ENCODE results near the gene ESRRG. TPM values are rescaled to one million over a fixed set of nuclear protein-coding genes. Genes with fewer than 3 reads are reported as not detected.

The ESRRG gene
- total and polyA plus RNA-seq, 12 donors: 3.8 to 49.5 (median 35.9) TPM

DNA sequence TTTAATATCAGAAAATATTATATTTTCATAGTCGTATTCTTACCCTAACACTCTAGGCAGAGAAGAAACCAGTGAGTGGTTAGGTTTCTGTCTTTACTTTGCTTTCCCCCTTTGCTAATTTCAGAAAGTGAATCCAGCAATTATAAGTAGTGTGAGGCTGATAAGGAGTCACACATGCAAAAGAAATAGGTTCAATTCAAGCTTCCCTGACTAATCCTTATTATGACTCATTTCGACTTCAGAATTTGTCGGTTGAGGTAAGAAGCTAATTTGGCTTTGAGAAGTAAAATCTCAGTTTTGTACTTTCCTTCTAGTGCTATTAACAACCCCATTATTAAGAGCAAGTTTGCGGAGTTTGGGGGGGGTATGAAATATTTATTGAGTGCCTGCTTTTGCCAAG lies 22.4 kb downstream of the ESRRG start:
- Histone ChIP-seq H3K27ac (no peak overlapping the region), H3K27me3 (no peaks in the 10 kb centered on the region), H3K9me3 (no peaks in the 10 kb centered on the region), H3K4me1 (peaks cover 0 to 14% (median 0%) of the 10 kb centered on the region in 9 donors), H3K36me3 (no peaks in the 10 kb centered on the region), H3K4me3 (no peak overlapping the region)
- ATAC-seq (no peak), DNase-seq (no peak)
- WGBS, 2 donors: 82% methylated on average over 4 of the region's 4 CpGs
- intact Hi-C loops (cut with DNase I): no loop called here
- TF ChIP-seq, protein P1, sequence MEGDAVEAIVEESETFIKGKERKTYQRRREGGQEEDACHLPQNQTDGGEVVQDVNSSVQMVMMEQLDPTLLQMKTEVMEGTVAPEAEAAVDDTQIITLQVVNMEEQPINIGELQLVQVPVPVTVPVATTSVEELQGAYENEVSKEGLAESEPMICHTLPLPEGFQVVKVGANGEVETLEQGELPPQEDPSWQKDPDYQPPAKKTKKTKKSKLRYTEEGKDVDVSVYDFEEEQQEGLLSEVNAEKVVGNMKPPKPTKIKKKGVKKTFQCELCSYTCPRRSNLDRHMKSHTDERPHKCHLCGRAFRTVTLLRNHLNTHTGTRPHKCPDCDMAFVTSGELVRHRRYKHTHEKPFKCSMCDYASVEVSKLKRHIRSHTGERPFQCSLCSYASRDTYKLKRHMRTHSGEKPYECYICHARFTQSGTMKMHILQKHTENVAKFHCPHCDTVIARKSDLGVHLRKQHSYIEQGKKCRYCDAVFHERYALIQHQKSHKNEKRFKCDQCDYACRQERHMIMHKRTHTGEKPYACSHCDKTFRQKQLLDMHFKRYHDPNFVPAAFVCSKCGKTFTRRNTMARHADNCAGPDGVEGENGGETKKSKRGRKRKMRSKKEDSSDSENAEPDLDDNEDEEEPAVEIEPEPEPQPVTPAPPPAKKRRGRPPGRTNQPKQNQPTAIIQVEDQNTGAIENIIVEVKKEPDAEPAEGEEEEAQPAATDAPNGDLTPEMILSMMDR (IDR thresholded peaks at IDR 0.05): no peak

DNA sequence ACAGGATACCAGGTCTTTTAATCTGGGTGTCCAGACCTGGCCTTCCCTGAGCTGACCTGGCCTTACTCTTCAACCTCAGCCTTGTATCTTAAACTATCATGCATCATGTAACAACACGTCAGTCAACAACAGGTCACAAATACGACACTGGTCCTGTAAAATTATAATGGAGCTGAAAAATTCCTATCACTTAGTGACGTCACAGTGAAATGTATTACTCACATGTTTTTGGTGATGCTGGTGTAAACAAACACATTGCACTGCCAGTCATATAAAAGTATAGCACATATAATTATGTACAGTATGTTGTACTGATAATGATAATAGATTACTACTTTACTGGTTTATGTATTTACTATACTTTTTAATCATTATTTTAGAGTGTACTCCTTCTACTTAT lies 31.5 kb downstream of the ESRRG start:
- Histone ChIP-seq H3K4me3 (no peak overlapping the region), H3K9me3 (no peaks in the 10 kb centered on the region), H3K27me3 (no peaks in the 10 kb centered on the region), H3K27ac (no peak overlapping the region), H3K36me3 (no peaks in the 10 kb centered on the region), H3K4me1 (peaks cover 0 to 9% (median 0%) of the 10 kb centered on the region in 9 donors)
- TF ChIP-seq, protein P1 (IDR thresholded peaks at IDR 0.05): no peak
- ATAC-seq (no peak), DNase-seq (no peak)
- WGBS, 2 donors: 83 to 84% methylated on average over 3 of the region's 3 CpGs
- intact Hi-C loops (cut with DNase I): no loop called here

DNA sequence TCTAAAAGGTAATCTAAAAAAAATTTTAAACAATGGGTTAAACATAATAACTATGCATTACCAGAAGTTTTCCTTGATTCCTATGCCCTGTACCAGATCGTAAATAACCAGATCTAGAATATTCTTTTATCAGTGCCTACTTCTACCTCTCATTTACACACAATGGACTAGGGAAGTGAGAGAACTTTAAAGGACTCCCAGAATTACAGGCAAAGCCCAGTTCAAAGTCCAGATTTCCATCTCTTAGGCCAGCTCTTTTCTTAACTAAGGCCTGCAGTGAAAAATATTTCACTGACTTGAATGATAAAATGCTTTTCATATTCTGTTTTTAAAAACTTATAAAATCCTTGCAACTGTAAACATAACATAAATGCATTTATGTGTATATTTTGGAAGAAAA lies 32.6 kb downstream of the ESRRG start:
- 42 to 73% methylated on average over 1 of the region's 1 CpG for WGBS, 2 donors
- TF ChIP-seq, protein P1 (IDR thresholded peaks at IDR 0.05): no peak
- Histone ChIP-seq H3K27ac (no peak overlapping the region), H3K27me3 (no peaks in the 10 kb centered on the region), H3K36me3 (no peaks in the 10 kb centered on the region), H3K9me3 (no peaks in the 10 kb centered on the region), H3K4me3 (no peak overlapping the region), H3K4me1 (peaks cover 0 to 16% (median 0%) of the 10 kb centered on the region in 9 donors)
- intact Hi-C loops (cut with DNase I): no loop called here
- no peak for ATAC-seq
- no peak for DNase-seq

DNA sequence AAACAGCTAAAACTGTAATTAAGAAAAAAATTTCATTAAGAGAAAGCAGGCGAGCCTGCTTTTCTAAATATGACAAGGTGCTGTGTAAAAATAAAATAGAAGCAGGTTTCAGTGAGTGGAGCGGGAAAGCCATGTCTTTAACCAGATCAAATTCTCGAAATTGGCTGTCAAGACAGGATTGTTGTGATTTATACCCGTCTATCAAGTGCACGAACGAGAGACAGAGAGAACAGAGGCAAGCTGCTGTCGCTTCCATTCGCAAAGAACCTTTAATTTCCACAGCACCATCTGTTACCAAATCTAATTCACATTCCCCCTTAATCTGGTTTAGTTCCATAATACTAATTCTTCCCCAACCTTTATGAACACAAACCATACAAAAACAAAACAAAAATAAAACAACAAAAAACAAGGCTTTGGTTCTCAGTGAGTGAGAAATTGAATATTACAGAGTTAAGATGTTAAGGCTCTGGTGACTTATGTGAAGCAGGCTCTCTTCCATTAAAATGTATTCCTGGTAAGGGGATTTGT lies 35.0 kb downstream of the ESRRG start:
- Histone ChIP-seq H3K9me3 (no peaks in the 10 kb centered on the region), H3K4me3 (no peak overlapping the region), H3K27ac (no peak overlapping the region), H3K4me1 (peaks cover 0 to 16% (median 0%) of the 10 kb centered on the region in 9 donors), H3K36me3 (no peaks in the 10 kb centered on the region), H3K27me3 (no peaks in the 10 kb centered on the region)
- no peak for DNase-seq
- ATAC-seq: no peak
- intact Hi-C loops (cut with DNase I): loop anchor here in 1 of 10 donors (5.0 kb wide), 1 partner anchor 86 kb away; no protein-coding TSS in a partner anchor
- TF ChIP-seq, protein P1 (IDR thresholded peaks at IDR 0.05): no peak
- 73% methylated on average over 8 of the region's 8 CpGs for WGBS, 2 donors
